Tibial nerve (tissue), 4 donors: Measurements from ENCODE around the gene GPR137B.

Experiments
- EP300 ChIP-seq, 2 donors: sonication (generic); formaldehyde crosslinking; IDR thresholded peaks; one replicate each; pipeline ENCODE4 v1.6.1; 2017; ENCODE audit warnings: antibody characterized with exemption in 2 of 2, mild to moderate bottlenecking in 1 of 2
- POLR2A ChIP-seq, 2 donors: fragments of 450-650 bp; IDR thresholded peaks; one replicate each; pipeline ENCODE4 v1.6.1; 2017; ENCODE audit warnings: antibody characterized with exemption in 2 of 2, mild to moderate bottlenecking in 2 of 2, moderate library complexity in 2 of 2
- TF ChIP-seq, protein P1 (sequence below), 5 experiments: fragments of 200-600 bp in 3 of 5; fragments of 450-650 bp in 2 of 5; sonication (generic) in 3 of 5; IDR thresholded peaks; one replicate each; pipeline ENCODE4 v1.5.1; 2016 to 2019; ENCODE audit warnings: antibody characterized with exemption in 5 of 5, mild to moderate bottlenecking in 3 of 5, moderate library complexity in 2 of 5

GRCh38 chr1:236127045-236127444, 15.3 kb upstream of the GPR137B start:
- TF ChIP-seq, protein P1, sequence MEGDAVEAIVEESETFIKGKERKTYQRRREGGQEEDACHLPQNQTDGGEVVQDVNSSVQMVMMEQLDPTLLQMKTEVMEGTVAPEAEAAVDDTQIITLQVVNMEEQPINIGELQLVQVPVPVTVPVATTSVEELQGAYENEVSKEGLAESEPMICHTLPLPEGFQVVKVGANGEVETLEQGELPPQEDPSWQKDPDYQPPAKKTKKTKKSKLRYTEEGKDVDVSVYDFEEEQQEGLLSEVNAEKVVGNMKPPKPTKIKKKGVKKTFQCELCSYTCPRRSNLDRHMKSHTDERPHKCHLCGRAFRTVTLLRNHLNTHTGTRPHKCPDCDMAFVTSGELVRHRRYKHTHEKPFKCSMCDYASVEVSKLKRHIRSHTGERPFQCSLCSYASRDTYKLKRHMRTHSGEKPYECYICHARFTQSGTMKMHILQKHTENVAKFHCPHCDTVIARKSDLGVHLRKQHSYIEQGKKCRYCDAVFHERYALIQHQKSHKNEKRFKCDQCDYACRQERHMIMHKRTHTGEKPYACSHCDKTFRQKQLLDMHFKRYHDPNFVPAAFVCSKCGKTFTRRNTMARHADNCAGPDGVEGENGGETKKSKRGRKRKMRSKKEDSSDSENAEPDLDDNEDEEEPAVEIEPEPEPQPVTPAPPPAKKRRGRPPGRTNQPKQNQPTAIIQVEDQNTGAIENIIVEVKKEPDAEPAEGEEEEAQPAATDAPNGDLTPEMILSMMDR (IDR thresholded peaks at IDR 0.05): no peak
- TF ChIP-seq POLR2A (IDR thresholded peaks at IDR 0.05): no peak
- no peak for TF ChIP-seq EP300 (IDR thresholded peaks at IDR 0.05)
